CD14-positive monocyte (primary cell): ENCODE data around the gene PIGH. TPM values are rescaled to one million over a fixed set of nuclear protein-coding genes. Genes with fewer than 3 reads are reported as not detected.

Experiments
- DNase-seq, 3 donors: peaks; one replicate each; pipeline ENCODE4 v3.0.0-alpha.2; 2011 to 2022
- H2AFZ ChIP-seq: 2 replicates; pipeline ENCODE4 v1.6.0; 2012; ENCODE audit warnings: mild to moderate bottlenecking, low read depth, low read length, inconsistent platforms; ENCODE audit not compliant: insufficient read depth, poor library complexity, severe bottlenecking
- H3K27ac ChIP-seq, 2 donors: 1 replicate in 1 of 2; 2 replicates in 1 of 2; pipeline ENCODE4 v1.5.1; 2012 to 2013; ENCODE audit warnings: low read length in 2 of 2, control low read depth in 1 of 2, inconsistent platforms in 1 of 2, low read depth in 1 of 2, mild to moderate bottlenecking in 1 of 2
- H3K27me3 ChIP-seq, 2 donors: one replicate each; pipeline versions ENCODE4 v1.6.0 to v1.6.1; 2011 to 2013; ENCODE audit warnings: low read length in 2 of 2; ENCODE audit not compliant: control insufficient read depth in 2 of 2, insufficient read depth in 2 of 2
- H3K36me3 ChIP-seq, 2 donors: replicated peaks in 1 of 2; 1 replicate in 1 of 2; 2 replicates in 1 of 2; pipeline versions ENCODE4 v1.5.1 to v1.6.1; 2012 to 2013; ENCODE audit warnings: low read length in 2 of 2, control low read depth in 1 of 2, inconsistent platforms in 1 of 2, mild to moderate bottlenecking in 1 of 2; ENCODE audit not compliant: insufficient read depth in 2 of 2, control insufficient read depth in 1 of 2
- H3K4me1 ChIP-seq, 2 donors: 1 replicate in 1 of 2; 2 replicates in 1 of 2; pipeline versions ENCODE4 v1.5.1 to v1.6.1; 2012 to 2013; ENCODE audit warnings: low read length in 2 of 2, control low read depth in 1 of 2, inconsistent platforms in 1 of 2, mild to moderate bottlenecking in 1 of 2, moderate library complexity in 1 of 2; ENCODE audit not compliant: insufficient read depth in 2 of 2, control insufficient read depth in 1 of 2
- H3K4me2 ChIP-seq: replicated peaks from 2 replicates; pipeline ENCODE3; 2012; ENCODE audit warnings: low read length, moderate library complexity, mild to moderate bottlenecking; ENCODE audit not compliant: poor library complexity, severe bottlenecking; ENCODE audit errors: extremely low read depth
- H3K4me3 ChIP-seq, 3 experiments: fragments of 200-600 bp in 1 of 3; sonication (generic) in 1 of 3; replicated peaks in 1 of 3; 1 replicate in 2 of 3; 2 replicates in 1 of 3; pipeline ENCODE4 v1.5.1; 2011 to 2013; ENCODE audit warnings: low read length in 3 of 3, mild to moderate bottlenecking in 3 of 3, control low read depth in 2 of 3, low read depth in 2 of 3, inconsistent platforms in 1 of 3, moderate library complexity in 1 of 3
- H3K79me2 ChIP-seq: 2 replicates; pipeline ENCODE4 v1.6.0; 2012; ENCODE audit warnings: mild to moderate bottlenecking, control low read depth, inconsistent platforms, low read length, moderate library complexity; ENCODE audit not compliant: insufficient read depth
- H3K9ac ChIP-seq: 2 replicates; pipeline ENCODE4 v1.6.0; 2017; ENCODE audit warnings: low read length, mild to moderate bottlenecking; ENCODE audit not compliant: insufficient read depth, poor library complexity, severe bottlenecking
- H3K9me3 ChIP-seq, 2 donors: replicated peaks in 1 of 2; 1 replicate in 1 of 2; 2 replicates in 1 of 2; pipeline versions ENCODE4 v1.5.1 to v1.6.1; 2012 to 2013; ENCODE audit warnings: low read length in 2 of 2, control low read depth in 1 of 2; ENCODE audit not compliant: control insufficient read depth in 1 of 2, insufficient read depth in 1 of 2
- H4K20me1 ChIP-seq: 2 replicates; pipeline ENCODE4 v1.6.0; 2012; ENCODE audit warnings: mild to moderate bottlenecking, low read length, control low read depth, moderate library complexity; ENCODE audit not compliant: insufficient read depth
- H3K27ac Mint-ChIP-seq, 7 donors: one replicate each; pipeline ENCODE4 v1.8.0; 2020; ENCODE audit warnings: mild to moderate bottlenecking in 7 of 7, mixed read lengths in 7 of 7, moderate library complexity in 6 of 7, inconsistent platforms in 2 of 7
- H3K27me3 Mint-ChIP-seq, 3 donors: one replicate each; pipeline ENCODE4 v1.8.0; 2021 to 2022; ENCODE audit warnings: low read depth in 3 of 3, mild to moderate bottlenecking in 3 of 3, mixed read lengths in 3 of 3, moderate library complexity in 3 of 3, inconsistent platforms in 1 of 3
- H3K36me3 Mint-ChIP-seq, 2 donors: one replicate each; pipeline ENCODE4 v1.8.0; 2020; ENCODE audit warnings: mixed read lengths in 2 of 2, inconsistent platforms in 1 of 2, mild to moderate bottlenecking in 1 of 2
- H3K4me1 Mint-ChIP-seq: one replicate; pipeline ENCODE4 v1.8.0; 2020; ENCODE audit warnings: mild to moderate bottlenecking, mixed read lengths
- H3K4me3 Mint-ChIP-seq, 2 donors: one replicate each; pipeline ENCODE4 v1.8.0; 2020; ENCODE audit warnings: mild to moderate bottlenecking in 2 of 2, mixed read lengths in 2 of 2, moderate library complexity in 1 of 2
- H3K9me3 Mint-ChIP-seq, 7 donors: one replicate each; pipeline ENCODE4 v1.8.0; 2020 to 2022; ENCODE audit warnings: mixed read lengths in 7 of 7, mild to moderate bottlenecking in 6 of 7, moderate library complexity in 6 of 7, inconsistent platforms in 2 of 7
- WGBS: methylation state at CpG from one replicate; pipeline ENCODE4 v1.1.5; 2013; ENCODE audit warnings: missing lambda C conversion rate; ENCODE audit not compliant: insufficient coverage; 5-methylcytosine and 5-hydroxymethylcytosine counted together
- intact Hi-C, 2 donors: fragments of 100-400 bp; cut with micrococcal nuclease; formaldehyde crosslinking; loops; one replicate each; pipeline versions ENCODE4 v1.15.0 to v1.15.1; 2023
- polyA plus RNA-seq, 3 donors: library from polyadenylated mRNA; depleted of rRNA in 1 of 3; unstranded in 2 of 3; stranded (reverse) in 1 of 3; fragments of 300-500 nt in 2 of 3; fragments of >200 nt in 1 of 3; fragmentation: Illumina TruSeq in 2 of 3; gene quantifications; 1 replicate in 2 of 3; 2 replicates in 1 of 3; pipeline ENCODE4 v1.2.3, GENCODE V29; 2012 to 2021
- TF ChIP-seq, protein P1 (sequence below): fragments of 200-600 bp; IDR thresholded peaks from one replicate; pipeline ENCODE4 v1.8.0; 2022; ENCODE audit warnings: antibody characterized with exemption, mild to moderate bottlenecking

The PIGH gene
- polyA plus RNA-seq, 3 donors = 14.6 to 35.5 (median 18.0) TPM

DNA sequence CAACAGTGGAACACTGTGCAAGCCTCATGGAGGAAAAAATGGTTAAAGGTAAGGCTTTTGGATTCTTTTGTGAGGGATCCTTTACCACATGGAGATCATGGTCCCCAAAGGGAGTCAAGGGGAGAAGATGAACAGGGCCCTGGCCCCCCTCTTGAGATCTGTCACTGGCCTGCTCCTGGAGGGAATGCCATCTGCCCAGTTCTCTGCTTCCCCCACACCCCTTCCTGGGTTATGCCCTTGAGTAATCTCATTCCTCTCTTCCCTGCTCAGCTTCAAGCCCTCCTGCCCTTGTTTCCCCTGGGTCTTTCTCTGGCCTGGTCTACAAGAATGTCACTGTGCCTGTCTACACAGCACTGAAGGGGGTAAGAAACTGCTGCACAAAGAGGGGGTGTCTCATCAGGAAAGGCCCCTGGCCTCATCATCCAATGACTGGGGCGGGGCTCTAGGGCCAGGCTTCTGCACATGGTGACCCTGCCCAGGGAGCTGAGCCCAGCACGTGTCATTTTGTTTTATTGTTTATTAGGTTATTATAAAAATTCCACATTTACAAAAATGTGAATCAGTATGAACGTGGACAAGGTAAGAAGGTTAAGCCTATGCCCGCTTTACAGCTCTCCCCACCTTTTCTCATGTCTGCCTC is 30.3 kb downstream of the PIGH start:
- Histone ChIP-seq H3K27me3 (no peaks in the 10 kb centered on the region), H2AFZ (no peak overlapping the region), H3K9me3 (no peaks in the 10 kb centered on the region), H3K36me3 (no peaks in the 10 kb centered on the region), H3K27ac (no peak overlapping the region), H3K9ac (no peak overlapping the region), H3K4me2 (no peak overlapping the region), H3K4me1 (no peaks in the 10 kb centered on the region), H3K4me3 (no peak overlapping the region), H3K79me2 (no peaks in the 10 kb centered on the region), H4K20me1 (no peaks in the 10 kb centered on the region)
- Mint-ChIP-seq H3K9me3 (no peaks in the 10 kb centered on the region), H3K4me1 (no peaks in the 10 kb centered on the region), H3K36me3 (no peaks in the 10 kb centered on the region), H3K4me3 (no peak overlapping the region), H3K27ac (no peak overlapping the region), H3K27me3 (peaks cover 7 to 13% (median 11%) of the 10 kb centered on the region in 3 donors)
- intact Hi-C loops = loop anchor here in 1 of 2 donors (5.0 kb wide), 1 partner anchor 142 kb away; no protein-coding TSS in a partner anchor
- DNase-seq = no peak
- TF ChIP-seq, protein P1, sequence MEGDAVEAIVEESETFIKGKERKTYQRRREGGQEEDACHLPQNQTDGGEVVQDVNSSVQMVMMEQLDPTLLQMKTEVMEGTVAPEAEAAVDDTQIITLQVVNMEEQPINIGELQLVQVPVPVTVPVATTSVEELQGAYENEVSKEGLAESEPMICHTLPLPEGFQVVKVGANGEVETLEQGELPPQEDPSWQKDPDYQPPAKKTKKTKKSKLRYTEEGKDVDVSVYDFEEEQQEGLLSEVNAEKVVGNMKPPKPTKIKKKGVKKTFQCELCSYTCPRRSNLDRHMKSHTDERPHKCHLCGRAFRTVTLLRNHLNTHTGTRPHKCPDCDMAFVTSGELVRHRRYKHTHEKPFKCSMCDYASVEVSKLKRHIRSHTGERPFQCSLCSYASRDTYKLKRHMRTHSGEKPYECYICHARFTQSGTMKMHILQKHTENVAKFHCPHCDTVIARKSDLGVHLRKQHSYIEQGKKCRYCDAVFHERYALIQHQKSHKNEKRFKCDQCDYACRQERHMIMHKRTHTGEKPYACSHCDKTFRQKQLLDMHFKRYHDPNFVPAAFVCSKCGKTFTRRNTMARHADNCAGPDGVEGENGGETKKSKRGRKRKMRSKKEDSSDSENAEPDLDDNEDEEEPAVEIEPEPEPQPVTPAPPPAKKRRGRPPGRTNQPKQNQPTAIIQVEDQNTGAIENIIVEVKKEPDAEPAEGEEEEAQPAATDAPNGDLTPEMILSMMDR = no peak
- 100% methylated on average over 1 of the region's 4 CpGs for WGBS

DNA sequence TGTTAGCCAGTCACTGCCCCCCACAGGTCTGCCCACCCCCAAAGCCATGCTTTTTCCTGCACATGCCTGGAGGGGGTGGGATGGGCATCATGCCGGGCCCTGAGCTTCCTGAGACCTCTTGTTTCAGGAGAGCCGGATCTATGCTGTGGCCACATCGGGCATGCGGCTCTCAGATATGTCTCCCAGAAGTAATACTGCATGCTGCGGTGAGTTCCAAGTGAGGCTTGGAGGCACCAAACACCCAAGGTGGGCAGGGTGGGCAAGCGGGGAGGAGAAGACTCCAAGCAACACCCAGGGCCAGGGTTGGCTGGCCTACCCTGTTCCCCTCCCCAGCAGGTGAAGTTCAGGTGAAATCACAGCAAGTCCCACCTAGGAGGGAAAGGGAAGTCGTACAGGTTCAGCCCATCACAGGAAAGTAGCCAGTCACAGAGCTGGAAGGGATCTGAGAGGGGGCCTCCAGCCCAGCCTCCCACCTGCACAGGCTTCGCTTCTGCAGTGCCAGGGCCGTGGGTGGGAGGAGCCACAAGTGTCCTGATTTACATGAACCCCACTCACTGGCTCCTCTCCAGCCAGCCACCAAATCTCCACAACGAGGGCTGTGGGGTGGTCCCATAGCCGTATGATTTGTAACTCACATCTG is 30.9 kb downstream of the PIGH start:
- Mint-ChIP-seq H3K9me3 (no peaks in the 10 kb centered on the region), H3K4me1 (no peaks in the 10 kb centered on the region), H3K27me3 (peaks cover 7 to 13% (median 11%) of the 10 kb centered on the region in 3 donors), H3K36me3 (no peaks in the 10 kb centered on the region), H3K27ac (no peak overlapping the region), H3K4me3 (no peak overlapping the region)
- H3K27me3 ChIP-seq = no peaks in the 10 kb centered on the region
- H3K9ac ChIP-seq = no peak overlapping the region
- no peak overlapping the region for H3K4me3 ChIP-seq
- no peaks in the 10 kb centered on the region for H3K9me3 ChIP-seq
- H3K4me1 ChIP-seq = no peaks in the 10 kb centered on the region
- H2AFZ ChIP-seq = no peak overlapping the region
- WGBS = 93% methylated on average over 5 of the region's 11 CpGs
- no peaks in the 10 kb centered on the region for H4K20me1 ChIP-seq
- intact Hi-C loops = no loop called here
- no peak overlapping the region for H3K27ac ChIP-seq
- no peak overlapping the region for H3K4me2 ChIP-seq
- TF ChIP-seq, protein P1 = no peak
- DNase-seq = no peak
- no peaks in the 10 kb centered on the region for H3K36me3 ChIP-seq
- H3K79me2 ChIP-seq = no peaks in the 10 kb centered on the region
